ENCODE measurements around the gene KHDRBS2. TPM values are rescaled to one million over a fixed set of nuclear protein-coding genes. Genes with fewer than 3 reads are reported as not detected.

KHDRBS2 gene
- total RNA-seq, 1 experiment from 2014 or later: not detected

DNA sequence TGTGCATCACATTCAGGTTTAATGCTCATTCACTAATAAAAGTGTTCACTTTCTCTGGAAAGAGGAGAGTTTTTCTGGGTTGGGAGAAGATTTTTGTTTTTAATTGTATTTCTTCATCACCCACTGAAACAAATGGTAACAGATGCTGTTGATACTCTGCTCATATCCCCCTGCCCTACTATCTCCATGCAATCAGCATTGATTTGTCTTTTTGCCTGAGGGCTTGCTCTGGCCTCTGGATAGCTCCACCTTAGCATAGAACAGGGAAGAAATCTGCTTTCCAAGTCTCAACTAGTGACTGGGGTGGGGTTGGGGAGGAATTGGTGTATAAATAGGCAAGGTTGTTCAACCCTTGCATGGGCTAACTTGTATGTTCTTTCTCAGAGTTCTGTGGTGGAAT, 296.4 kb downstream of the KHDRBS2 start:
- H3K4me1 Mint-ChIP-seq (ENCODE audit: insufficient read depth, unreplicated experiment): no peaks in the 10 kb centered on the region
- intact Hi-C loops (cut with micrococcal nuclease): no loop called here
- POLR2A ChIA-PET: no interaction called here
- no peak for DNase-seq (ENCODE audit: unreplicated experiment)
- CTCF ChIA-PET: no interaction called here
- no peaks in the 10 kb centered on the region for H3K9me3 Mint-ChIP-seq (ENCODE audit: unreplicated experiment)
- H3K27me3 Mint-ChIP-seq (ENCODE audit: insufficient read depth, unreplicated experiment): no peaks in the 10 kb centered on the region
- no TSS peak for BruUV-seq (replicated peaks)
- H3K4me3 Mint-ChIP-seq (ENCODE audit: unreplicated experiment): no peak overlapping the region
- TF ChIP-seq CTCF (IDR thresholded peaks at IDR 0.05; ENCODE audit: unreplicated experiment): no peak
- H3K27ac Mint-ChIP-seq (ENCODE audit: low read depth, unreplicated experiment): no peak overlapping the region
- H3K36me3 Mint-ChIP-seq (ENCODE audit: insufficient read depth, unreplicated experiment): no peaks in the 10 kb centered on the region

GRCh38 chr6:61980622-61981021, 305.4 kb downstream of the KHDRBS2 start:
- no peaks in the 10 kb centered on the region for H3K9me3 Mint-ChIP-seq (ENCODE audit: unreplicated experiment)
- H3K36me3 Mint-ChIP-seq (ENCODE audit: insufficient read depth, unreplicated experiment): no peaks in the 10 kb centered on the region
- no peak overlapping the region for H3K4me3 Mint-ChIP-seq (ENCODE audit: unreplicated experiment)
- no peak overlapping the region for H3K27ac Mint-ChIP-seq (ENCODE audit: low read depth, unreplicated experiment)
- no TSS peak for BruUV-seq (replicated peaks)
- ChIA-PET POLR2A (no interaction called here), CTCF (interaction anchor here (1.0 kb wide), 1 partner anchor 171 kb away, joined by 4 read pairs; no protein-coding TSS in a partner anchor)
- no peaks in the 10 kb centered on the region for H3K27me3 Mint-ChIP-seq (ENCODE audit: insufficient read depth, unreplicated experiment)
- no peaks in the 10 kb centered on the region for H3K4me1 Mint-ChIP-seq (ENCODE audit: insufficient read depth, unreplicated experiment)
- no peak for TF ChIP-seq CTCF (IDR thresholded peaks at IDR 0.05; ENCODE audit: unreplicated experiment)
- no peak for DNase-seq (ENCODE audit: unreplicated experiment)
- intact Hi-C loops (cut with micrococcal nuclease): no loop called here

- Mint-ChIP-seq H3K4me1 (ENCODE audit: insufficient read depth, unreplicated experiment) (no peaks in the 10 kb centered on the region), H3K27ac (ENCODE audit: low read depth, unreplicated experiment) (no peak overlapping the region), H3K27me3 (ENCODE audit: insufficient read depth, unreplicated experiment) (no peaks in the 10 kb centered on the region), H3K4me3 (ENCODE audit: unreplicated experiment) (no peak overlapping the region), H3K36me3 (ENCODE audit: insufficient read depth, unreplicated experiment) (no peaks in the 10 kb centered on the region), H3K9me3 (ENCODE audit: unreplicated experiment) (no peaks in the 10 kb centered on the region)
- BruUV-seq (replicated peaks): no TSS peak
- TF ChIP-seq CTCF (IDR thresholded peaks at IDR 0.05; ENCODE audit: unreplicated experiment): no peak
- DNase-seq (ENCODE audit: unreplicated experiment): peak; percentile 27
- CTCF ChIA-PET: no interaction called here
- POLR2A ChIA-PET: interaction anchor here (0.6 kb wide), 1 partner anchor 1463 kb away, joined by 3 read pairs; no protein-coding TSS in a partner anchor
- intact Hi-C loops (cut with micrococcal nuclease): no loop called here
Measured at GRCh38 chr6:61977947-61978346, 308.1 kb downstream of the KHDRBS2 start.

DNA sequence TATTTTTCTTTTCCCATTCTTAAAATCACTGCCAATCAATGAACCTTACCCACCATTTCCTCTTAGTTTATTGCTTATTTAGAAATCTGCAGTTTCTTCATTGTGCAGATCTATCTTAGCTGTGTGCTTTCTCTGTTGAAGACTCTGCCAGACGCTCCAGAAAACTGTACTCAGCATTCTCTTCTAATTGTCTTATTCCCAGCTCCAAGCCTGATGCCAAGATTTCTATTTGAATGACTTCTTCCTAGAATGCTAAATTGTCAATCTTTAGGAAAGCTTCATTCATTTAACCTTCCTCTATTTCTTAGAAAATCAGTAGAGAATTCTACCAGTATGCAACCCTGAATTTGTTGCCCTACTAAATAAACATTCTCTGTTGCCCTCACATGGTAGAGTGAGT, 308.9 kb downstream of the KHDRBS2 start:
- H3K4me3 Mint-ChIP-seq (ENCODE audit: unreplicated experiment): no peak overlapping the region
- intact Hi-C loops (cut with micrococcal nuclease): no loop called here
- no peaks in the 10 kb centered on the region for H3K36me3 Mint-ChIP-seq (ENCODE audit: insufficient read depth, unreplicated experiment)
- POLR2A ChIA-PET: interaction anchor here (0.6 kb wide), 1 partner anchor 1464 kb away, joined by 3 read pairs; no protein-coding TSS in a partner anchor
- no peak for TF ChIP-seq CTCF (IDR thresholded peaks at IDR 0.05; ENCODE audit: unreplicated experiment)
- H3K27ac Mint-ChIP-seq (ENCODE audit: low read depth, unreplicated experiment): no peak overlapping the region
- CTCF ChIA-PET: no interaction called here
- H3K27me3 Mint-ChIP-seq (ENCODE audit: insufficient read depth, unreplicated experiment): peaks cover under 1% of the 10 kb centered on the region
- no peak for DNase-seq (ENCODE audit: unreplicated experiment)
- no peaks in the 10 kb centered on the region for H3K4me1 Mint-ChIP-seq (ENCODE audit: insufficient read depth, unreplicated experiment)
- BruUV-seq (replicated peaks): no TSS peak
- H3K9me3 Mint-ChIP-seq (ENCODE audit: unreplicated experiment): no peaks in the 10 kb centered on the region
